Aorta (tissue), 5 donors: ENCODE results near the gene NKTR. TPM values are rescaled to one million over a fixed set of nuclear protein-coding genes. Genes with fewer than 3 reads are reported as not detected.

Source experiments
- ATAC-seq: fragments of 200-7000 bp; cut with Tn5 transposase; one replicate; pipeline ENCODE4 v1.9.1; 2022; ENCODE audit warnings: moderate library complexity; ENCODE audit not compliant: low FRiP score
- DNase-seq, 2 donors: peaks; one replicate each; pipeline ENCODE4 v3.0.0-alpha.2; 2020
- H3K27ac ChIP-seq, 2 donors: one replicate each; pipeline ENCODE4 v1.5.1; 2013; ENCODE audit warnings: low read length in 2 of 2, mild to moderate bottlenecking in 2 of 2, moderate library complexity in 2 of 2, control low read depth in 1 of 2, inconsistent platforms in 1 of 2, low read depth in 1 of 2
- H3K27me3 ChIP-seq, 2 donors: one replicate each; pipeline ENCODE4 v1.6.1; 2013; ENCODE audit warnings: control low read depth in 1 of 2, low read length in 1 of 2, mild to moderate bottlenecking in 1 of 2, moderate library complexity in 1 of 2; ENCODE audit not compliant: insufficient read depth in 2 of 2, control insufficient read depth in 1 of 2
- H3K36me3 ChIP-seq, 2 donors: one replicate each; pipeline ENCODE4 v1.6.1; 2013; ENCODE audit warnings: control low read depth in 1 of 2, low read length in 1 of 2, mild to moderate bottlenecking in 1 of 2; ENCODE audit not compliant: insufficient read depth in 2 of 2, control insufficient read depth in 1 of 2
- H3K4me1 ChIP-seq, 2 donors: one replicate each; pipeline ENCODE4 v1.6.1; 2013; ENCODE audit warnings: low read length in 2 of 2, control low read depth in 1 of 2, mild to moderate bottlenecking in 1 of 2, moderate library complexity in 1 of 2; ENCODE audit not compliant: insufficient read depth in 2 of 2, control insufficient read depth in 1 of 2
- H3K4me3 ChIP-seq, 2 donors: one replicate each; pipeline ENCODE4 v1.5.1; 2013; ENCODE audit warnings: low read length in 2 of 2, control low read depth in 1 of 2, mild to moderate bottlenecking in 1 of 2
- H3K9me3 ChIP-seq: one replicate; pipeline ENCODE4 v1.6.1; 2013; ENCODE audit warnings: mild to moderate bottlenecking, low read length; ENCODE audit not compliant: control insufficient read depth
- WGBS, 2 donors: extraction: QIAGEN DNeasy Blood & Tissue Kit; methylation state at CpG; one replicate each; pipeline ENCODE4 v1.1.7; 2013; 5-methylcytosine and 5-hydroxymethylcytosine counted together
- intact Hi-C, 2 donors: fragments of 100-400 bp; cut with DNase I; formaldehyde crosslinking; loops; one replicate each; pipeline versions ENCODE4 v1.14.2 to v1.15.0; 2022
- polyA plus RNA-seq, 2 donors: library from polyadenylated mRNA; stranded (reverse); fragments of 200-250 nt; gene quantifications; one replicate each; pipeline ENCODE4 v1.2.3, GENCODE V29; 2013
- total RNA-seq, 2 donors: library from RNA; stranded (reverse); fragmentation: NEBNext Ultra II Directional; extraction: Animal tissue kit (Norgen Biotek cat#: 25700); gene quantifications; one replicate each; pipeline ENCODE4 v1.2.1, GENCODE V29; 2021
- donor health status: healthy with polysubstance abuse.
- donor health status: Bipolar disorder and iron deficiency.
- donor health status: DM: no; HTN: no; CAD: no.
- donor health status: DM: no; HTN: no; CAD: no.
- donor health status: DM: yes; HTN: yes; CAD: no.

The NKTR gene
- total and polyA plus RNA-seq, 4 donors: 6.1 to 163 (median 78.1) TPM

- DNase-seq: peak in 1 of 2 donors; percentile 76
- peak overlapping the region in 1 of 2 donors; percentile 90 for H3K27ac ChIP-seq
- intact Hi-C loops: loop anchor here in 1 of 2 donors (2.0 kb wide), 1 partner anchor 87 kb away; no protein-coding TSS in a partner anchor
- H3K27me3 ChIP-seq: no peaks in the 10 kb centered on the region
- no peak for ATAC-seq
- H3K4me1 ChIP-seq: no peaks in the 10 kb centered on the region
- H3K4me3 ChIP-seq: no peak overlapping the region
- peaks cover 0 to 2% of the 10 kb centered on the region in 2 donors for H3K36me3 ChIP-seq
- 64 to 66% methylated on average over 6 of the region's 6 CpGs for WGBS, 2 donors
- H3K9me3 ChIP-seq: no peaks in the 10 kb centered on the region
Observed at GRCh38 chr3:42655980-42656679, 55.6 kb downstream of the NKTR start.

- intact Hi-C loops: no loop called here
- no peak overlapping the region for H3K4me3 ChIP-seq
- no peaks in the 10 kb centered on the region for H3K27me3 ChIP-seq
- DNase-seq: no peak
- H3K4me1 ChIP-seq: no peaks in the 10 kb centered on the region
- H3K36me3 ChIP-seq: peaks cover 0 to 2% of the 10 kb centered on the region in 2 donors
- ATAC-seq: no peak
- WGBS, 2 donors: 70 to 74% methylated on average over 9 of the region's 9 CpGs
- no peaks in the 10 kb centered on the region for H3K9me3 ChIP-seq
- peak overlapping the region in 1 of 2 donors; percentile 13 for H3K27ac ChIP-seq
Observed at GRCh38 chr3:42656680-42657610, 56.5 kb downstream of the NKTR start.

DNA sequence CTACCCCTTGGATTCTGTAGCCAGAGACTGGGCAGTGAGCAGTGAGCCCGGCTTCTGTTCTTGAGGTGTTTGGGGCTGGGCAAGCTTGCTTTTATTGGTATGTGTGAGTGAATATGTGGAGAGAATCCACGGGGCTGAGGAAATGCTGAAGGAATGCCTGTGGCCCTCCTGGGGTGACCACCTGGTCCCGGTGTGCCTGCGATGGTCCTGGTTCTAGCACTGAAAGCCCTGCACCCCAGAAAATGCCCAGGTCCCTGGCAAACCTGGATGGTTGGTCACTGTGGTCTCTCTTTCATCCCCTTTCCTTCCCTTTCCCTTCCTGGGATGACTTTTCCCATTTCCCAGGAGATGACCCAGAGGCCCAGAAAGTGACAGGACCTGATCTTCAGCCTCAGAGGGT is 57.2 kb downstream of the NKTR start:
- no peak for DNase-seq
- Histone ChIP-seq H3K4me3 (no peak overlapping the region), H3K4me1 (no peaks in the 10 kb centered on the region), H3K27ac (no peak overlapping the region), H3K36me3 (peaks cover 0 to 2% of the 10 kb centered on the region in 2 donors), H3K27me3 (no peaks in the 10 kb centered on the region), H3K9me3 (no peaks in the 10 kb centered on the region)
- no peak for ATAC-seq
- WGBS, 2 donors: 76 to 82% methylated on average over 4 of the region's 4 CpGs
- intact Hi-C loops: no loop called here

DNA sequence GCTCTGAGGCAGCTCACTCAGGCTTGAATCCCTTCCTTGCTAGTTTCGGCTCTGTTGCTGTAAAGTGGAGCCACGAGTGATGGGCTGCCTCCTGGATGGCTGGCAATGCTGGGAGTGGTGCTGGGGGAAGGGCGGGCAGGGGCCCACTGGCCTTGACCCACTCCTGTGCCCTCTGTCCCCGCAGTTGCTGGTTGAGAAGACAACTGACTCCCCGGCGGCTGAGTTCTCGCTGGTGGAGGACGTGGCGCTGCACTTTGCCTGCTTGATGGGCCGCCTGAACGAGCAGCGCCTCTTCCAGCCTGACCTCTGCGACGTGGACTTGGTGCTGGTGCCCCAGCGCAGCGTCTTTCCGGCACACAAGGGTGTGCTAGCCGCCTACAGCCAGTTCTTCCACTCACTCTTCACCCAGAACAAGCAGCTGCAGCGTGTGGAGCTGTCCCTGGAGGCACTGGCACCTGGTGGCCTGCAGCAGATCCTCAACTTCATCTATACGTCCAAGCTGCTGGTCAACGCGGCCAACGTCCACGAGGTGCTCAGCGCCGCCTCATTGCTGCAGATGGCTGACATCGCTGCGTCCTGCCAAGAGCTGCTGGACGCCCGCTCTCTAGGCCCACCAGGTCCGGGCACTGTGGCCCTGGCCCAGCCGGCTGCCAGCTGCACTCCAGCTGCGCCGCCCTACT is 57.7 kb downstream of the NKTR start:
- no peak overlapping the region for H3K27ac ChIP-seq
- no peaks in the 10 kb centered on the region for H3K27me3 ChIP-seq
- no peak overlapping the region for H3K4me3 ChIP-seq
- no peaks in the 10 kb centered on the region for H3K4me1 ChIP-seq
- intact Hi-C loops: no loop called here
- WGBS, 2 donors: 83 to 85% methylated on average over 34 of the region's 34 CpGs
- DNase-seq: no peak
- no peak for ATAC-seq
- H3K36me3 ChIP-seq: peaks cover 0 to 2% of the 10 kb centered on the region in 2 donors
- H3K9me3 ChIP-seq: no peaks in the 10 kb centered on the region

DNA sequence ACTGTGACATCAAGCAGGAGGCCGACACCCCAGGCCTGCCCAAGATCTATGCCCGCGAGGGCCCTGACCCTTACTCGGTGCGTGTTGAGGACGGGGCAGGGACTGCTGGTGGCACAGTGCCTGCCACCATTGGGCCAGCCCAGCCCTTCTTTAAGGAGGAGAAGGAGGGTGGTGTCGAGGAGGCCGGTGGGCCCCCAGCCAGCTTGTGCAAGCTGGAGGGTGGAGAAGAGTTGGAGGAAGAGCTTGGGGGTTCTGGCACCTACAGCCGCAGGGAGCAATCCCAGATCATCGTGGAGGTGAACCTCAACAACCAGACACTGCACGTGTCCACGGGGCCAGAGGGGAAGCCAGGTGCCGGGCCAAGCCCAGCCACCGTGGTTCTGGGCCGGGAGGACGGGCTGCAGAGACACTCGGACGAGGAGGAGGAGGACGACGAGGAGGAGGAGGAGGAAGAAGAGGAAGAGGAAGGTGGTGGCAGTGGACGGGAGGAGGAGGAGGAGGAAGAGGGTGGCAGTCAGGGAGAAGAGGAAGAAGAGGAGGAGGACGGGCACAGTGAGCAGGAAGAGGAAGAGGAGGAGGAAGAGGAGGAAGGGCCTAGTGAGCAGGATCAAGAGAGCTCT is 58.4 kb downstream of the NKTR start:
- Histone ChIP-seq H3K4me1 (no peaks in the 10 kb centered on the region), H3K9me3 (no peaks in the 10 kb centered on the region), H3K36me3 (peaks cover 0 to 2% of the 10 kb centered on the region in 2 donors), H3K4me3 (no peak overlapping the region), H3K27ac (no peak overlapping the region), H3K27me3 (no peaks in the 10 kb centered on the region)
- 51 to 57% methylated on average over 22 of the region's 22 CpGs for WGBS, 2 donors
- peak in 1 of 2 donors; percentile 47 for DNase-seq
- no peak for ATAC-seq
- intact Hi-C loops: no loop called here

DNA sequence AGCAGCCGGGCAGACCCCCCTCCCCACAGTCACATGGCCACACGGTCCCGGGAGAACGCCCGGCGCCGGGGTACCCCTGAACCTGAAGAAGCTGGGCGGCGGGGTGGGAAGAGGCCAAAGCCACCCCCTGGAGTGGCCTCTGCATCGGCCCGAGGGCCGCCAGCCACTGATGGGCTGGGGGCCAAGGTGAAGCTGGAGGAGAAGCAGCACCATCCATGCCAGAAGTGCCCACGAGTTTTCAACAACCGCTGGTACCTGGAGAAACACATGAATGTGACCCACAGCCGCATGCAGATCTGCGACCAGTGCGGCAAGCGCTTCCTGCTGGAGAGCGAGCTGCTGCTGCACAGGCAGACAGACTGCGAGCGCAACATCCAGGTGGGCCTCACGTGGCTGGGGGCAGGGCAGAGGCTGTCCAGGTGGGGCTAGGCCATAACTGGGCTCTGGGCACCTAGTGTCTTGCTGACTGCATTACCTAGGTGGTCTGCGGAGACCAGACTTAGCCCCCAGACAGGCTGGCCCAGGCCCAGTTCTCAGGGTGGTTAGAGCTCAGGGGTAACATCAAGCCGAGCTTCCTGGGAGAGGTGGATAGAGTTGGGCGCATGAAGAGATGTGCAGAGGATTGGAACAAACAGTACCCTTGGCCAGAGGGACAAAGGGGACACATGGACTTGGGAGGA is 59.1 kb downstream of the NKTR start:
- ATAC-seq (no peak), DNase-seq (no peak)
- Histone ChIP-seq H3K4me3 (no peak overlapping the region), H3K9me3 (no peaks in the 10 kb centered on the region), H3K36me3 (peaks cover 0 to 2% of the 10 kb centered on the region in 2 donors), H3K27ac (peak overlapping the region in 1 of 2 donors; percentile 2), H3K4me1 (no peaks in the 10 kb centered on the region), H3K27me3 (no peaks in the 10 kb centered on the region)
- intact Hi-C loops: no loop called here
- WGBS, 2 donors: 55 to 62% methylated on average over 22 to 25 of the region's 25 CpGs

DNA sequence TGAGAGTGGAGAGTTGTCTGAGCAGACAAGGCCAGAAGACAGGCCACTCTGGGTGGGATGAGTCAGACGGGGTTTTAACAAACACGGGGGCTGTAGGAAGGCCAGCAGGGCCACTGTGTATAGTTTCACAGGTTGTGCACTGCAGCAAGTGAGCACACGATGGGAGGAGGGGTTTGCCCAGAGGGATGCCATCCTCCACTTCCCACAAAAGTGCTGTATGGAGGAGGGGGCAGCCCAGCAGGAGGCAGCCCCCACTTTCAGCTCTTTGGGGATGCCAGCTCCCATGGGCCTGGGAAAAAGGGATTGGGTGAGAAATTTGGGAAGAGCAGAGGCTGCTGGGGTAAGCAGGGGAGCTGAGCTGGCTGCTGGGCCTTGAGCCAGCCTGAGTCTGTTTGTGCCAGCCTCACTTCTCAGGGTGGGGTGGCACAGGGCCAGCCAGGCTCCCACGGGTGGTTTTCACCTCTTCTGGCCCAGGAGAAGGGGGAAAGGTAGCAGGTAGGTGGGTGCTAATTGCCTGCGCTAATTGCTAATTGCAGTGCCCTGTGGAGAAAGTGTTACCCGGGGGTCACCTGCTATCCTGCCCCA is 59.7 kb downstream of the NKTR start:
- WGBS, 2 donors: 31 to 36% methylated on average over 6 of the region's 6 CpGs
- Histone ChIP-seq H3K4me3 (no peak overlapping the region), H3K27ac (peak overlapping the region in 1 of 2 donors; percentile 6), H3K36me3 (peaks cover 0 to 2% of the 10 kb centered on the region in 2 donors), H3K9me3 (no peaks in the 10 kb centered on the region), H3K4me1 (no peaks in the 10 kb centered on the region), H3K27me3 (no peaks in the 10 kb centered on the region)
- ATAC-seq: no peak
- peak in 1 of 2 donors; percentile 55 for DNase-seq
- intact Hi-C loops: no loop called here
